B cell (primary cell): Measurements from ENCODE around the gene SLC35F3.

Experiments
- EZH2 ChIP-seq: IDR thresholded peaks from 2 replicates; pipeline ENCODE4 v1.6.1; 2012; ENCODE audit warnings: borderline replicate concordance, low read depth, mild to moderate bottlenecking, moderate library complexity, low read length; ENCODE audit not compliant: insufficient read depth, poor library complexity, severe bottlenecking
- TF ChIP-seq, protein P1 (sequence below): fragments of 200-600 bp; IDR thresholded peaks from one replicate; pipeline ENCODE4 v1.8.0; 2022; ENCODE audit warnings: antibody characterized with exemption, mild to moderate bottlenecking

DNA sequence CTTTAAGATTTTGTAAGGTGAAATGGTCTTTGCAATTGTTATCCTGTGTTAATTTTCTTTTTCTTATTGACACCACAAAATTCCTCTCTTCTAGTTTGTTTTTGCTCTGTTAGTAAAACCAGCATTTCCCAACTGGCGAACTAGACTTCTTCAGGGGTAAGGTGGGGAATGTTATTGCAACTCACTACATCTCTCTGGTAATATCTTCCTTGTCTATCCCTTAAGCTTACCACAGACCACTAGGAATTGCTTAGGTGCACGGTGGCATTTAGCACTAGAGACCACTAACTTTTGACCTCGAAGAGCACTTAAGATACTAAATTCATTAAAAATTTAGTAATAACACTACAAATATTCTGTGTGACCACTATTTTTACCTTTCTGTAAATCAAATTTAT, 464.6 kb downstream of the SLC35F3 start:
- TF ChIP-seq, protein P1, sequence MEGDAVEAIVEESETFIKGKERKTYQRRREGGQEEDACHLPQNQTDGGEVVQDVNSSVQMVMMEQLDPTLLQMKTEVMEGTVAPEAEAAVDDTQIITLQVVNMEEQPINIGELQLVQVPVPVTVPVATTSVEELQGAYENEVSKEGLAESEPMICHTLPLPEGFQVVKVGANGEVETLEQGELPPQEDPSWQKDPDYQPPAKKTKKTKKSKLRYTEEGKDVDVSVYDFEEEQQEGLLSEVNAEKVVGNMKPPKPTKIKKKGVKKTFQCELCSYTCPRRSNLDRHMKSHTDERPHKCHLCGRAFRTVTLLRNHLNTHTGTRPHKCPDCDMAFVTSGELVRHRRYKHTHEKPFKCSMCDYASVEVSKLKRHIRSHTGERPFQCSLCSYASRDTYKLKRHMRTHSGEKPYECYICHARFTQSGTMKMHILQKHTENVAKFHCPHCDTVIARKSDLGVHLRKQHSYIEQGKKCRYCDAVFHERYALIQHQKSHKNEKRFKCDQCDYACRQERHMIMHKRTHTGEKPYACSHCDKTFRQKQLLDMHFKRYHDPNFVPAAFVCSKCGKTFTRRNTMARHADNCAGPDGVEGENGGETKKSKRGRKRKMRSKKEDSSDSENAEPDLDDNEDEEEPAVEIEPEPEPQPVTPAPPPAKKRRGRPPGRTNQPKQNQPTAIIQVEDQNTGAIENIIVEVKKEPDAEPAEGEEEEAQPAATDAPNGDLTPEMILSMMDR: no peak
- TF ChIP-seq EZH2: no peak
